HepG2 (cell line): ENCODE measurements around the gene AP2S1. TPM values are rescaled to one million over a fixed set of nuclear protein-coding genes. Genes with fewer than 3 reads are reported as not detected.
A peak's percentile ranks its signal among the peaks of the same experiment; 100 is the strongest.

ENCODE experiments used
- ATAC-seq: fragments of 200-7000 bp; cut with Tn5 transposase; 3 replicates; pipeline ENCODE4 v1.9.1; 2020; ENCODE audit warnings: mild to moderate bottlenecking, moderate library complexity
- BruUV-seq: library from RNA; stranded (reverse); fragments of 400-500 nt; replicated peaks from 2 replicates; lab custom pipeline; 2021; lab: Mats Ljungman, UMichigan
- CTCF ChIA-PET: fragments of 300-600 bp; formaldehyde crosslinking; extraction: SDS; loops from one replicate; lab custom pipeline; 2021; ENCODE audit warnings: low total read pairs, inconsistent platforms, low intra/inter-chr PET ratio; lab: Yijun Ruan, JAX
- POLR2A ChIA-PET: fragments of 350-600 bp; sonication (Branson Sonifier 250); formaldehyde crosslinking; loops from one replicate; lab custom pipeline; 2020; ENCODE audit warnings: antibody characterized with exemption, inconsistent platforms; lab: Yijun Ruan, JAX
- DNase-seq: peaks from one replicate; pipeline ENCODE4 v3.0.0-alpha.2; 2015; ENCODE audit warnings: low spot score
- FAIRE-seq: peaks from 3 replicates; lab custom pipeline; 2011; peaks lifted over from hg19 to GRCh38; lab: Jason Lieb, UNC
- H2AFZ ChIP-seq: one replicate; pipeline ENCODE4 v1.6.1; 2011; ENCODE audit warnings: low read length, inconsistent platforms
- H3K27ac ChIP-seq: fragments of 300-600 bp; 3 replicates; pipeline ENCODE4 v1.8.0; 2011; ENCODE audit warnings: mixed run types, mild to moderate bottlenecking, mixed read lengths, low read length, inconsistent platforms; ENCODE audit not compliant: insufficient read depth; ENCODE audit errors: extremely low read length
- H3K27me3 ChIP-seq, 2 experiments: fragments of 200-600 bp in 1 of 2; 2 replicates in 1 of 2; 3 replicates in 1 of 2; pipeline versions ENCODE4 v1.6.0 to v1.8.0; 2011; ENCODE audit warnings: low read length in 2 of 2, mild to moderate bottlenecking in 2 of 2, moderate library complexity in 2 of 2, inconsistent platforms in 1 of 2; ENCODE audit not compliant: insufficient read depth in 2 of 2, control insufficient read depth in 1 of 2
- H3K36me3 ChIP-seq, 2 experiments: fragments of 200-600 bp in 1 of 2; replicated peaks in 1 of 2; 2 replicates in 1 of 2; 3 replicates in 1 of 2; pipeline versions ENCODE4 v1.5.1 to v1.8.0; 2011; ENCODE audit warnings: low read length in 2 of 2, inconsistent platforms in 1 of 2; ENCODE audit not compliant: insufficient read depth in 2 of 2, control insufficient read depth in 1 of 2
- H3K4me1 ChIP-seq: 2 replicates; pipeline ENCODE4 v1.5.1; 2012; ENCODE audit warnings: low read length, inconsistent platforms; ENCODE audit not compliant: insufficient read depth
- H3K4me2 ChIP-seq: 2 replicates; pipeline ENCODE4 v1.6.0; 2011; ENCODE audit warnings: low read depth, low read length, inconsistent platforms
- H3K4me3 ChIP-seq, 3 experiments: fragments of 200-600 bp in 1 of 3; sonication (generic), shearing (Covaris generic) in 1 of 3; replicated peaks in 1 of 3; 2 replicates each; pipeline ENCODE4 v1.5.1; 2011 to 2016; ENCODE audit warnings: low read length in 3 of 3, inconsistent platforms in 2 of 3, low read depth in 2 of 3, mild to moderate bottlenecking in 2 of 3, control low read depth in 1 of 3, mixed read lengths in 1 of 3; ENCODE audit not compliant: insufficient read depth in 1 of 3
- H3K79me2 ChIP-seq: one replicate; pipeline ENCODE4 v1.6.1; 2011; ENCODE audit warnings: low read length, inconsistent platforms; ENCODE audit not compliant: insufficient read depth
- H3K9ac ChIP-seq: 2 replicates; pipeline ENCODE4 v1.6.0; 2011; ENCODE audit warnings: mild to moderate bottlenecking, low read depth, low read length, inconsistent platforms; ENCODE audit not compliant: insufficient read depth
- H3K9me3 ChIP-seq: 2 replicates; pipeline ENCODE4 v1.5.1; 2012; ENCODE audit warnings: mild to moderate bottlenecking, low read length
- H4K20me1 ChIP-seq: 2 replicates; pipeline ENCODE4 v1.6.0; 2011; ENCODE audit warnings: inconsistent platforms, mild to moderate bottlenecking, low read length, moderate library complexity; ENCODE audit not compliant: insufficient read depth
- ADNP ChIP-seq: sonication (generic); formaldehyde crosslinking; IDR thresholded peaks from 2 replicates; pipeline ENCODE4 v1.4.0; 2020; ENCODE audit warnings: missing genetic modification reagents
- FOXM1 ChIP-seq: sonication (generic); formaldehyde crosslinking; IDR thresholded peaks from 2 replicates; pipeline ENCODE4 v1.5.0; 2020; ENCODE audit warnings: missing genetic modification reagents
- NFE2L1 ChIP-seq: sonication (generic); formaldehyde crosslinking; IDR thresholded peaks from 2 replicates; pipeline ENCODE4 v1.4.0; 2020; ENCODE audit warnings: missing genetic modification reagents, mild to moderate bottlenecking, borderline replicate concordance
- RXRA ChIP-seq: sonication (generic); formaldehyde crosslinking; IDR thresholded peaks from 2 replicates; pipeline ENCODE4 v1.5.1; 2020; ENCODE audit warnings: missing genetic modification reagents
- ZKSCAN8 ChIP-seq: IDR thresholded peaks from 2 replicates; pipeline ENCODE4 v1.6.1; 2016; ENCODE audit warnings: borderline replicate concordance, missing genetic modification reagents, missing compliant biosample characterization
- ZNF121 ChIP-seq: sonication (generic); formaldehyde crosslinking; IDR thresholded peaks from 2 replicates; pipeline ENCODE4 v1.5.0; 2020; ENCODE audit warnings: mild to moderate bottlenecking, missing genetic modification reagents
- ZNF331 ChIP-seq: sonication (generic); formaldehyde crosslinking; IDR thresholded peaks from 2 replicates; pipeline ENCODE4 v1.4.0; 2020; ENCODE audit warnings: missing genetic modification reagents
- ZNF784 ChIP-seq: sonication (generic); formaldehyde crosslinking; IDR thresholded peaks from 2 replicates; pipeline ENCODE4 v1.5.1; 2020; ENCODE audit warnings: missing genetic modification reagents, mild to moderate bottlenecking, borderline replicate concordance
- WGBS: methylation state at CpG from one replicate; pipeline ENCODE4 v1.1.6; 2017; ENCODE audit warnings: low lambda C conversion rate; 5-methylcytosine and 5-hydroxymethylcytosine counted together
- in situ Hi-C: cut with HindIII; loops from 2 replicates; pipeline ENCODE4 v1.10.0; 2017; ENCODE audit warnings: low pct_unique_long_range_greater_than_20kb; ENCODE audit not compliant: extremely low pct_ligation_motif_present
- intact Hi-C: fragments of 100-400 bp; cut with micrococcal nuclease; formaldehyde crosslinking; loops from one replicate; pipeline ENCODE4 v1.10.0; 2022; ENCODE audit not compliant: unreplicated experiment
- polyA plus RNA-seq, 8 experiments: library from polyadenylated mRNA; depleted of rRNA in 3 of 8; stranded (reverse) in 7 of 8; unstranded in 1 of 8; fragments of >200 nt; fragmentation: Illumina TruSeq in 4 of 8; extraction: Trizol in 4 of 8; gene quantifications; 2 replicates each; pipeline versions ENCODE4 v1.2.1 to v1.2.3, GENCODE V29; 2011 to 2016; ENCODE audit warnings: low read depth in 4 of 8, missing spikeins in 1 of 8, mixed read lengths in 1 of 8; ENCODE audit not compliant: insufficient read depth in 1 of 8
- total RNA-seq, 5 experiments: library from RNA; depleted of rRNA; stranded (reverse); fragments of >200 nt; fragmentation: Illumina TruSeq; extraction: Trizol; gene quantifications; 2 replicates each; pipeline ENCODE4 v1.2.3, GENCODE V29; 2016; ENCODE audit warnings: low read depth in 1 of 5
- TF ChIP-seq, protein P1 (sequence below): sonication (generic); formaldehyde crosslinking; IDR thresholded peaks from 2 replicates; pipeline ENCODE4 v1.4.0; 2020; ENCODE audit warnings: missing genetic modification reagents, borderline replicate concordance
- TF ChIP-seq, protein P2 (sequence below): sonication (generic); formaldehyde crosslinking; IDR thresholded peaks from 2 replicates; pipeline ENCODE4 v1.4.0; 2020; ENCODE audit warnings: missing genetic modification reagents, borderline replicate concordance

Gene AP2S1
- total and polyA plus RNA-seq, 2 of the 13 experiments (the other 11 are each of a cell fraction or from before 2014, with no cell fraction given), result 45.2 to 86.1 TPM

- no TSS peak for BruUV-seq
- CTCF ChIA-PET, result no interaction called here
Observed at GRCh38 chr19:46798713-46799112, 51.9 kb downstream of the AP2S1 start.

GRCh38 chr19:46797881-46798280, 52.8 kb downstream of the AP2S1 start:
- ATAC-seq (no peak), DNase-seq (no peak), FAIRE-seq (no peak)
- H3K36me3 ChIP-seq, result no peaks in the 10 kb centered on the region
- no peaks in the 10 kb centered on the region for H3K9me3 ChIP-seq
- intact Hi-C loops (no loop called here), in situ Hi-C loops (no loop called here)
- H3K9ac ChIP-seq, result no peak overlapping the region
- H2AFZ ChIP-seq, result no peak overlapping the region
- no peaks in the 10 kb centered on the region for H4K20me1 ChIP-seq
- H3K4me1 ChIP-seq, result peaks cover 60% of the 10 kb centered on the region
- ChIA-PET CTCF (no interaction called here), POLR2A (interaction anchor here (1.6 to 2.7 kb wide), 3 partner anchors 10 to 13 kb away, joined by 8 to 15 read pairs (median 9); partner anchors contain the start of gene SLC1A5)
- no peak overlapping the region for H3K4me3 ChIP-seq
- no TSS peak for BruUV-seq
- TF ChIP-seq ZNF331 (CRISPR knock-in tag) (no peak), ZNF784 (CRISPR knock-in tag) (no peak), NFE2L1 (CRISPR knock-in tag) (no peak), ADNP (CRISPR knock-in tag) (no peak), ZKSCAN8 (CRISPR knock-in tag) (no peak), FOXM1 (CRISPR knock-in tag) (no peak)
- TF ChIP-seq, protein P1, sequence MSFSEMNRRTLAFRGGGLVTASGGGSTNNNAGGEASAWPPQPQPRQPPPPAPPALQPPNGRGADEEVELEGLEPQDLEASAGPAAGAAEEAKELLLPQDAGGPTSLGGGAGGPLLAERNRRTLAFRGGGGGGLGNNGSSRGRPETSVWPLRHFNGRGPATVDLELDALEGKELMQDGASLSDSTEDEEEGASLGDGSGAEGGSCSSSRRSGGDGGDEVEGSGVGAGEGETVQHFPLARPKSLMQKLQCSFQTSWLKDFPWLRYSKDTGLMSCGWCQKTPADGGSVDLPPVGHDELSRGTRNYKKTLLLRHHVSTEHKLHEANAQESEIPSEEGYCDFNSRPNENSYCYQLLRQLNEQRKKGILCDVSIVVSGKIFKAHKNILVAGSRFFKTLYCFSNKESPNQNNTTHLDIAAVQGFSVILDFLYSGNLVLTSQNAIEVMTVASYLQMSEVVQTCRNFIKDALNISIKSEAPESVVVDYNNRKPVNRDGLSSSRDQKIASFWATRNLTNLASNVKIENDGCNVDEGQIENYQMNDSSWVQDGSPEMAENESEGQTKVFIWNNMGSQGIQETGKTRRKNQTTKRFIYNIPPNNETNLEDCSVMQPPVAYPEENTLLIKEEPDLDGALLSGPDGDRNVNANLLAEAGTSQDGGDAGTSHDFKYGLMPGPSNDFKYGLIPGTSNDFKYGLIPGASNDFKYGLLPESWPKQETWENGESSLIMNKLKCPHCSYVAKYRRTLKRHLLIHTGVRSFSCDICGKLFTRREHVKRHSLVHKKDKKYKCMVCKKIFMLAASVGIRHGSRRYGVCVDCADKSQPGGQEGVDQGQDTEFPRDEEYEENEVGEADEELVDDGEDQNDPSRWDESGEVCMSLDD, result no peak
- TF ChIP-seq, protein P2, sequence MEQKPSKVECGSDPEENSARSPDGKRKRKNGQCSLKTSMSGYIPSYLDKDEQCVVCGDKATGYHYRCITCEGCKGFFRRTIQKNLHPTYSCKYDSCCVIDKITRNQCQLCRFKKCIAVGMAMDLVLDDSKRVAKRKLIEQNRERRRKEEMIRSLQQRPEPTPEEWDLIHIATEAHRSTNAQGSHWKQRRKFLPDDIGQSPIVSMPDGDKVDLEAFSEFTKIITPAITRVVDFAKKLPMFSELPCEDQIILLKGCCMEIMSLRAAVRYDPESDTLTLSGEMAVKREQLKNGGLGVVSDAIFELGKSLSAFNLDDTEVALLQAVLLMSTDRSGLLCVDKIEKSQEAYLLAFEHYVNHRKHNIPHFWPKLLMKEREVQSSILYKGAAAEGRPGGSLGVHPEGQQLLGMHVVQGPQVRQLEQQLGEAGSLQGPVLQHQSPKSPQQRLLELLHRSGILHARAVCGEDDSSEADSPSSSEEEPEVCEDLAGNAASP (CRISPR knock-in tag), result no peak
- H3K79me2 ChIP-seq, result no peaks in the 10 kb centered on the region
- 87% methylated on average over 1 of the region's 1 CpG for WGBS
- peaks cover 1 to 2% of the 10 kb centered on the region in 2 experiments; a peak in 1 of 5 replicates for H3K27me3 ChIP-seq
- no peak overlapping the region for H3K27ac ChIP-seq
- H3K4me2 ChIP-seq, result no peak overlapping the region

More at GRCh38 chr19:46798713-46799112, 51.9 kb downstream of the AP2S1 start:
- Histone ChIP-seq H3K4me3 (no peak overlapping the region), H3K9ac (no peak overlapping the region), H3K27me3 (peaks cover 1 to 2% of the 10 kb centered on the region in 2 experiments; a peak in 1 of 5 replicates), H3K9me3 (no peaks in the 10 kb centered on the region), H3K4me1 (peaks cover 60% of the 10 kb centered on the region), H3K4me2 (no peak overlapping the region), H2AFZ (no peak overlapping the region), H3K36me3 (no peaks in the 10 kb centered on the region), H3K79me2 (no peaks in the 10 kb centered on the region), H3K27ac (no peak overlapping the region), H4K20me1 (no peaks in the 10 kb centered on the region)
- WGBS, result 27% methylated on average over 2 of the region's 2 CpGs
- TF ChIP-seq ZNF121 (peak; percentile 42; the same call in 1 of the 2 replicates), RXRA (CRISPR knock-in tag) (no peak)
- POLR2A ChIA-PET, result interaction anchor here (2.4 kb wide), 1 partner anchor 11 kb away, joined by 9 read pairs; the partner anchor contains the start of gene SLC1A5
- FAIRE-seq (no peak), ATAC-seq (no peak), DNase-seq (no peak)
- in situ Hi-C loops, result no loop called here
- intact Hi-C loops, result no loop called here
